H54 (cell line): ENCODE results near the gene OVCH2.

Experiments used
- DNase-seq: peaks from one replicate; pipeline ENCODE4 v3.0.0; 2011; ENCODE audit warnings: low spot score, mixed read lengths; ENCODE audit not compliant: insufficient read length
- FAIRE-seq: peaks from 3 replicates; lab custom pipeline; 2011; peaks lifted over from hg19 to GRCh38; lab: Jason Lieb, UNC
- POLR2A ChIP-seq: IDR thresholded peaks from 2 replicates; pipeline ENCODE4 v1.6.1; 2011; ENCODE audit warnings: low read depth, mild to moderate bottlenecking, low read length

Gene OVCH2

DNA sequence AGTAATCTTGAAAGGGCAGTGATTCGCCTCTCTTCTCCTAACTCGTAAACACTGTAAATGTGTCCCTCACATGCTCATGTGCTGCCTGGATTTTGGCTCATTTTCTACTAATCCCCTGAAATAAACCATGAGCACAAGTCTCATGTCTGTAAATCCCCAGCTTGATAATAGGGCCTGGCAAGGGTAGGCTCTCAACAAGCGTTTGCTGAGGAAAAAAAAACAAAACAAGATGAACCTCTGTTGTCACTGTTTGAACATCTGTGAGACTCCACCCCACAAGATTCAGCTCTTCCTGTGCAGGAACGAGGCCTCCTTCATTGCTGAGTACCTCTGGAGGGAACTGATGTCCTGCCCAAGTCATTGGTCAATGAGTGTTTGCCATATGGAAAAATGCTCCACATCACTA, 28.5 kb downstream of the OVCH2 start:
- DNase-seq, result no peak
- FAIRE-seq, result no peak
- TF ChIP-seq POLR2A, result no peak

- no peak for FAIRE-seq
- no peak for DNase-seq
- no peak for TF ChIP-seq POLR2A
These were observed 29.2 kb downstream of the OVCH2 start for GRCh38 chr11:7677071-7677470.

DNA sequence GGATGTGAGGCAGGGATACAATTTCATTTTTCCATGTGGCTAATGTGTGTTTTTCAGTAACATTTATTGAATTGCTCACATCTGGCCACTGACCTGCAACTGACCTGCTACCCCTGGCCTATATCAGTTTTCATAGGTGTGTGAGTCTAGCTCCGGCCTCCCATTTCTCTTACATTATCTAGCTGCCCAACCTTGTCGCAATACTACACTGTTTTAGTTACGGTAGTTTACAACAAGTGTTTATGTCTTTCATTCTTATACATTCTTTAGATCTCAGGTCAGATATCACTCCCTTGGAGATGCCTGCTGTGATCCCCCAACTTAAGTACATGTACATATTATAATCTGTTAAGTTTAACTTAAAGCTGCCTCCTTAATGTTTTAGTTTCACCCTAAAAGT, 30.6 kb downstream of the OVCH2 start:
- DNase-seq (no peak), FAIRE-seq (no peak)
- TF ChIP-seq POLR2A, result no peak

DNA sequence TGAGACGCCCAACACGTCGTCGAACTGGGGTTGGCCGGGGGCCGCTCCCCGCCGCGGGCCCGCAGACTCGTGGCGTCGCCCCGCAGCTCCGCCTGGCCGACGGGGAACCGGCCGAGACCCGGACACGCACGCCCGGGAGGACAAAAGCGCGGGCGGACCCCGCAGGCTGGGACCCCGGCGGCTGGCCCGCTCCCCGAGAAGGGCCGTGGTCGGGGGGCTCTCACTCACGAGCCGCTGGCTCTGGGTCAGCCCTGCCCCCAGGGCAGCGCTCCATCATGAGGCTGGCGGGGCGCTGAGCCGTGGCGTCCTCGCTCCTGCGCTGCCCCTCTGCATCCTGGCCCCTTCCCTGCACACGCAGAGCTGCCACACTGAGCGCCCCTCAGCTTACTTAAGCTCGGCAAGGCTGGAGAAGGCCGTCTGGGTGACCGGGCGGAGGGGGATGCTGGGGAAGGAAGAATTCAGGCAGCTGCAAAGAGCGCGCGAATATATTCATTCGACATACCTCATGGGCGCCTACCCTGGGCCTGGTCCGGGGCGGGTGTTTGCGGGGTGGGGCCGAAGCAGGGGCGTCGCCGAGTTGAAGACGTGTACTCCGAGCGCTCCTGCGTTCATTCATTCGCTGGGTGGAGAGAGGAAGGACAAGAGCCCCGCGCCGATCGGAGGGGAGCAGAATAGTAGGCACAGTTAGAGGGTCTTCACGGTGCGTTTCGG, 32.4 kb downstream of the OVCH2 start:
- no peak for TF ChIP-seq POLR2A
- DNase-seq, result no peak
- FAIRE-seq, result no peak

DNA sequence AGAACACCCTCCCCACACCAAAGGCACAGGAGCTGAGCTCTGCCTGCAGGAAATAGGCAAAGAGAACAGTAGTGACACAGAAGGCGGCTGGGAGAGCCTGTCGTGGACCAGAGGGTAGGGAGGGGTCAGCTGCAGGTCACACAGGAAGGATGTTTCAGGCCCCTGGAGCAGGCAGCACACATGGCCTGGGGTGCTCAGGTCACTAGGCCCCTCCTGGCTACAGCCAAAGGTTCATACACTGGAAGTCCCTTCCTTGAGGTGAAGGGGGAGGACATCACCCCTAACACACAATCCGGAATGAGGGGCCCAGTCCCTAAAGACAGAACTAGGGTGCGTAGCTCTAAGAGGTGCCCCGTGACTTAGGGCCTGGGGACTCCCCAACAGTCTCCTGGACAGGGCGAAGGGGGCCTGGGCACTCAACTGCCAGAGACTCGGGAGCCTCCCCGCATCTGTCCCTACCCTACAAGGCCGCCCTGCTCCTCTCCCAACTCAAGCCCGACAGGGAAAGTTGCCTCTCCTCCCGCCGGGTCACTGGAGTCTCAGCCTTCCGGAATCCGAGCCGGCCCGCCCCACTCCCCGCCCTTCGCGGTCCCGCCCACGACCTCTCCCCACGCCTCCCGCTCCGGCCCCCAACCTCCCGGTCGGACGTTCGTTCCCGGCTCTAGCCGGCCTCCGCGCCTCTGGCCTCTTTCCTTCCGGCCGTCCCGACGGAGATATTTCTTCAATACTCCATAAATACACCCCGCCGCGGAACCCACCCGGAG, 33.1 kb downstream of the OVCH2 start, which contains the start of gene CYB5R2:
CYB5R2 (minus strand) TSS at position 541 of the 764 bp plus-strand sequence. CDS start 675 bp downstream, outside the sequence.
- FAIRE-seq, result no peak
- no peak for DNase-seq
- TF ChIP-seq POLR2A, result no peak

DNA sequence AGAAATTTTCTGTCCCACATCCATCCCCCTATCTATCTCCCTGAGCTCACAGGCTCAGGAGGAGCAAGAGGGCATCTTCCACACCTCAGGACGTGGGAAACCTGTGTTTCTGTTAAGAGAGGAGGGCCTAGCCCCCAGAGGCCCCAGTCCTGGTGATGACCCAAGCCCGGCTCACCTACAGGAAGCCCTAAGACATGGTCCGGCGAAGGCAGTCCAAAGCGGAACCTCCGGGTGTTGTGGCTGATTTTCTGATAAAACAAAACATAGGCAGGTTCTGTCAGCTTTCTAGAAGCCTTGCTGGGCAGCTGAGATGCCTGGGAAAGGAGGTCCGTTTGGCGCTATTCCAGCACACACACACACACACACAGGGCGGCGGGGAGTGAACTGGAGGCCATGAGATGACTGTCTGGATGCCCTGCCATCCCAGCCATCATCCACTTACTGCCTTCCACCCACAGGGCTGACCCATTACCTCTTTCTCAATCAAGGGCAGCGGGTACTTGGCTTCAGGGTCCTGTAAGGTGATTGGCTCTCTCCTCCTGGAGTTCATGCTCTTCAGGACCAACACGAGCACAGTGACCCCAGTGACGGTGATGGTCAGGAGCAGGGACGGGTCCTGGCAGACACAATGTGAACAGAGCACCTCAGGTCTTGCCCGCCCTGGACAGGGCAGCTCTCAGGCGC, 33.9 kb downstream of the OVCH2 start:
- FAIRE-seq (no peak), DNase-seq (no peak)
- TF ChIP-seq POLR2A, result no peak

GRCh38 chr11:7671347-7672215, 34.7 kb downstream of the OVCH2 start:
- DNase-seq, result no peak
- no peak for FAIRE-seq
- TF ChIP-seq POLR2A, result no peak

- no peak for TF ChIP-seq POLR2A
- no peak for FAIRE-seq
- DNase-seq, result no peak
These were observed 35.6 kb downstream of the OVCH2 start for GRCh38 chr11:7670641-7671040.

- no peak for DNase-seq
- no peak for FAIRE-seq
- no peak for TF ChIP-seq POLR2A
These were observed 37.4 kb downstream of the OVCH2 start for GRCh38 chr11:7668911-7669310.

DNA sequence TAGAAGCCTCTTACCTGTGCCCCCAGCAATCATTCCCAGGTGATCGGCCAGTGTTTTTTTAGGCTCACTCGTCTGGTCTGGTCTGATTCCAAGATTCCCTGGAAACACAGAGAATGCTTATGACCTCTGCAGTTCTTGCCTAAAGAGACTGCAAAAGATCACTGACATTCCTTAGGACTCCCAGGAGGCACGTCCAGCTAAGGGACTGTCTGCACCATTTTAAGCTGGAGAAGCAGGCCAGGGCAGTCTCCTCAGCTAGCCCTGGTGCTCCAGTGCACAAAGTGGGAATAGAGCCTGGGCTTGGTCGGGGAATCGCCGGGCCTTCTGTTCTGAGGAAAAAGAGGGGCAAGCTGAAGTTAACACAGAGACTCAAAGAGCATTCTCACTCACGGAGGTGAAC, 37.8 kb downstream of the OVCH2 start:
- FAIRE-seq (no peak), DNase-seq (no peak)
- TF ChIP-seq POLR2A, result no peak

- no peak for TF ChIP-seq POLR2A
- FAIRE-seq, result no peak
These were observed 38.8 kb downstream of the OVCH2 start for GRCh38 chr11:7667460-7667859.

DNA sequence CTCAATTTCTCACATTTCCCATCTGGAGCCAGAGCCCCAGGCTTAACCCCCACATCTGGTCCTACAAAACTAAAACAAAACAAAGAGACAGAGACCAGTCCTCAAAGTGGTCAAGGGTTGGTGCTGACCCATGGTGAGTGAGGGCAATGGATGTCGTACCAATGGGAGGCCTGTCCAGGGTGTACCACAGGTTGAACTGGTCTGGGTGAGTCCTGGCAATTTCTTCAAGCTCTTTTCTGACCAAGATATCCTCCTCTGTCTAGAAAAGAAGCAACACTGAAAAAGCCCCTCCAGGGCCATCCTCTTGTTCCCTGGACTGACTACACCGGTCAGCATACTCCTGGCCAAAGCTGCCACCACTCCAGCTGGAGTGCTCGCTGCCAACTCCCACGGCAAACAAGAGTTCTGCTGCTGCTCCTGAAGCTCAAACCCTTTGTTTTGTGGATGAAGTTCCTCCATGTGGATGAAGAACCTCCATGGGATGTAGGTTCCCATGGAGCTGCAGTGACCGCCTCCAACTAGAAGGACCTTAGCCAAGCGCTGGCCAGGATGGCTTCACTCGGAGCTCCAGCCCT, 39.9 kb downstream of the OVCH2 start:
- DNase-seq (no peak), FAIRE-seq (no peak)

More at GRCh38 chr11:7667460-7667859, 38.8 kb downstream of the OVCH2 start:
- no peak for DNase-seq

DNA sequence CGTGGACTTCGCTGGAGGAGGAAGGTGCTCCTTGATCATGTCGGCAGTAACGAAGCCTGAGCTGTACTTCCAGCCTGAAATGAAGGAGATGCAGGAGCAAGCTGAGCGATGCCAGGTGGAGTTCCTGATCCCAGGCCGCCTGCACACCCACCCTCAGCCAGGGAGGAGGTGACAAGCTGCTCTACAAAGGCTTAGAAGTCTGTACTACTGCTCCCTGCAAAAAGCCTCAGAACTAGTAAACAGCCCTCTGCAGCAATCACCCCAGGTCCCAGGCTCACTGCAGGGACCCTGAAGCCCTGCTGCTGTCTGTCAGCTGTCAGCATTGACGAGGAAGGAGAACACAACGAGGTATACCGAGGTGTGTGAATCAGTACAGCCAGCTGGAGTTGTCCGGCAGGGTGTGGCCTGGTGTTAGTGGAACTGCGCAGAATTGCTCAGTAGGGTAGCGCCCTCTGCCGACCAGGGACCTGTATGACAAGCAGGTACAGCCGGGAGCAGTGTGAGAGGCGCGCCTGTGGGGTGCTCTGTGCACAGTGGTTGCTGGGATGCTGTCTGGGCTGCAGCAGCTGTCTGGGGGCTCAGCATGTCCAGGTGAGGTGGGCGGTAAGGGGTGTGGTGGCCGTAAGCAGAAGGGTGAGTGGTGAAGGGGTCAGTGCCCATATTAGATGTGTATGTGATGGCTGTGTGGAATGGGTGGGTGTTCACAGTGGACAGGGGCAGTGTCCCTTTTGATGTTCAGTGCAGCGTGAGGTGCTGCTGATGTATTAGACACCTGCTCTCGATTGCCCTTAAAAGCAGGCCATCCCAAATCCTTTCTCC, 40.6 kb downstream of the OVCH2 start:
- peak; percentile 98 for DNase-seq
- no peak for FAIRE-seq
- no peak for TF ChIP-seq POLR2A

More for the DNA sequence above, 39.9 kb downstream of the OVCH2 start:
- no peak for TF ChIP-seq POLR2A
